GM12892 (cell line): ENCODE measurements around the gene TAP1.

Source experiments
- POLR2A ChIP-seq: IDR thresholded peaks from 2 replicates; pipeline ENCODE4 v1.6.1; 2011; ENCODE audit warnings: low read depth, low read length, control low read depth
- POLR2AphosphoS5 ChIP-seq: IDR thresholded peaks from 2 replicates; pipeline ENCODE4 v1.6.1; 2011; ENCODE audit warnings: low read depth, low read length, control low read depth

- no peak for TF ChIP-seq POLR2A
- no peak for TF ChIP-seq POLR2AphosphoS5
These were observed 18.2 kb downstream of the TAP1 start for GRCh38 chr6:32835167-32835893.
